ENCODE data around the gene HECTD4.

The HECTD4 gene

DNA sequence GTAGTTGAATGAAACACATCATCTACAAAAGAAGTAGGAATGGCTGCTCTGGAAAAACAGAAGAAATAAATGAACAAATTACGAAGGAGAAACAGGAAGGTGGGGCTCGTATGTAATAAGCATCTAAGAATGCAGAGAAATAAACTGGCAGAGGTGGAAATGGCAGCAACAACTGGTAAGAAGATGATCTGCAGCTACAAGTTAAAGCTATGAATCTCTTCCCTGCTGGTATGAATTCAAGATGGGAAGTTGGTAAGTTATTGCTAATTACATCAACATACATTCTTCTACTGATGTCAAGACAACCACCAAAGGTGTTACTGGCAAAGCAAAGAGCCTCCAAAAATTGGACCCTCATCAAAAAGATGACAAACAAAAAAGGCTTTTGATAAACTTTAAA lies 59.8 kb downstream of the HECTD4 start:
- H3K4me3 ChIP-seq (replicated peaks; ENCODE audit: low read depth, low read length) = no peak overlapping the region
- TF ChIP-seq, protein P1, sequence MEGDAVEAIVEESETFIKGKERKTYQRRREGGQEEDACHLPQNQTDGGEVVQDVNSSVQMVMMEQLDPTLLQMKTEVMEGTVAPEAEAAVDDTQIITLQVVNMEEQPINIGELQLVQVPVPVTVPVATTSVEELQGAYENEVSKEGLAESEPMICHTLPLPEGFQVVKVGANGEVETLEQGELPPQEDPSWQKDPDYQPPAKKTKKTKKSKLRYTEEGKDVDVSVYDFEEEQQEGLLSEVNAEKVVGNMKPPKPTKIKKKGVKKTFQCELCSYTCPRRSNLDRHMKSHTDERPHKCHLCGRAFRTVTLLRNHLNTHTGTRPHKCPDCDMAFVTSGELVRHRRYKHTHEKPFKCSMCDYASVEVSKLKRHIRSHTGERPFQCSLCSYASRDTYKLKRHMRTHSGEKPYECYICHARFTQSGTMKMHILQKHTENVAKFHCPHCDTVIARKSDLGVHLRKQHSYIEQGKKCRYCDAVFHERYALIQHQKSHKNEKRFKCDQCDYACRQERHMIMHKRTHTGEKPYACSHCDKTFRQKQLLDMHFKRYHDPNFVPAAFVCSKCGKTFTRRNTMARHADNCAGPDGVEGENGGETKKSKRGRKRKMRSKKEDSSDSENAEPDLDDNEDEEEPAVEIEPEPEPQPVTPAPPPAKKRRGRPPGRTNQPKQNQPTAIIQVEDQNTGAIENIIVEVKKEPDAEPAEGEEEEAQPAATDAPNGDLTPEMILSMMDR (IDR thresholded peaks at IDR 0.05; ENCODE audit: low read depth, low read length, missing control alignments) = no peak
- DNase-seq (ENCODE audit: extremely low read depth, low read depth) = no peak

- DNase-seq (ENCODE audit: extremely low read depth, low read depth) = no peak
- H3K4me3 ChIP-seq (replicated peaks; ENCODE audit: low read depth, low read length) = no peak overlapping the region
- TF ChIP-seq, protein P1 (IDR thresholded peaks at IDR 0.05; ENCODE audit: low read depth, low read length, missing control alignments) = no peak
Observed at GRCh38 chr12:112321245-112321644, 61.0 kb downstream of the HECTD4 start.

DNA sequence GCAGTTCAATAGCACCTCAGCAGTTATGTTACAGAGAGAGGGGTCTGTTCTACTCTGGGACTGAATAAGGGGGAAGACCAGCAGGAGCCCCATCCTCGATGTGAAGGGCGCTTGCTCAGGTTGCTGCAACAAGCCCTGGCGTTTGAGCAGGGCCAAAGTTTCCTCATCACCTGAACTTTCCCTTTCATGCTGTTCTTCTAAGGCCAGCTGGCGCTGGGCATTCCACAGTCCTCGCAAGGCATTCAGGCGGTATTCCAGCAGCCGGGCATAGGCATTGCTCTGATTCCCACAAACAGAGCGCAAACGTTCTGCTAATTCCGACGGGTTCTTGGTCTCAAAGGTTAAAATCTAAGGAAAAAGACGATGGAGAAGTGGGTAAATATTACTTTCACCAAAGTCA lies 62.8 kb downstream of the HECTD4 start:
- TF ChIP-seq, protein P1 (IDR thresholded peaks at IDR 0.05; ENCODE audit: low read depth, low read length, missing control alignments) = no peak
- DNase-seq (ENCODE audit: extremely low read depth, low read depth) = no peak
- H3K4me3 ChIP-seq (replicated peaks; ENCODE audit: low read depth, low read length) = no peak overlapping the region

DNA sequence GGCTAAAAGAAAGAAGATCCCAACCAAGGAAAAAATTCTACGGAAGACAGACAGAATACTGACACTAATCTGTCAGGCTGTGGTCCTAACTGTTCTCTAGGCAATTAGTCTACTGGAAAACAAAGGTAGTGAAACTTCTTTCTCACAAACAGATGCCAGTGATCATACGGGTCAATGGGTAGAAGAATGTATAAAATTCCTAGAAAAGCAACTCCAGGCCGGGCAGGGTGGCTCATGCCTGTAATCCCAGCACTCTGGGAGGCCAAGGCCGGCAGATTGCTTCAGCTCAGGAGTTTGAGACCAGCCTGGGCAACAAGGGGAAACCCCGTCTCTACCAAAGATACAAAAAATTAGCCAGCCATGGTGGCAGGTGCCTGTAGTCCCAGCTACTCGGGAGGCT lies 64.8 kb downstream of the HECTD4 start:
- TF ChIP-seq, protein P1 (IDR thresholded peaks at IDR 0.05; ENCODE audit: low read depth, low read length, missing control alignments) = no peak
- DNase-seq (ENCODE audit: extremely low read depth, low read depth) = no peak
- H3K4me3 ChIP-seq (replicated peaks; ENCODE audit: low read depth, low read length) = no peak overlapping the region

GRCh38 chr12:112314981-112315380 lies 67.2 kb downstream of the HECTD4 start:
- DNase-seq (ENCODE audit: extremely low read depth, low read depth) = no peak

DNA sequence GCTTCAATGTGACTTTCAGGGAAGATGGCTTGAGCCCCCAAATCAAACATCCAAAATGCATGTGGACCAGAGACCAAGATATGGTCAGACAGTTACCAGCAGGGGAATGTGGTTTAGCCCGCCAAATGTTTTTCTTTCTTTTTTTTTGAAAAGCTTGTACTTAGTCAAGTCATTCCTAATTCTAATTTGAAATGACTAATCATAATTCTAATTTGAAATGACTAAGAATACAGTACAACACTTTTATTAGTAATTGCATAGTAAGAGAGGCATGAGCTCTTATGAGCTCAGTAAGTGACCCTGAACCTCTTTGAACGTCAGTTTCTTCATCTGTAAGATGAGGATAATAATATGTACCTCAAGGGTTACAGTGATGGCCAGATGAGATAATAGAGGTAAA lies 72.4 kb downstream of the HECTD4 start:
- TF ChIP-seq, protein P1 (IDR thresholded peaks at IDR 0.05; ENCODE audit: low read depth, low read length, missing control alignments) = no peak
- DNase-seq (ENCODE audit: extremely low read depth, low read depth) = no peak
- H3K4me3 ChIP-seq (replicated peaks; ENCODE audit: low read depth, low read length) = no peak overlapping the region

More at GRCh38 chr12:112314981-112315380, 67.2 kb downstream of the HECTD4 start:
- no peak overlapping the region for H3K4me3 ChIP-seq (replicated peaks; ENCODE audit: low read depth, low read length)
- TF ChIP-seq, protein P1 (IDR thresholded peaks at IDR 0.05; ENCODE audit: low read depth, low read length, missing control alignments) = no peak

- no peak for DNase-seq (ENCODE audit: extremely low read depth, low read depth)
- H3K4me3 ChIP-seq (replicated peaks; ENCODE audit: low read depth, low read length) = no peak overlapping the region
- TF ChIP-seq, protein P1 (IDR thresholded peaks at IDR 0.05; ENCODE audit: low read depth, low read length, missing control alignments) = no peak
Observed at GRCh38 chr12:112308652-112309051, 73.6 kb downstream of the HECTD4 start.

Measured in HFF-Myc (cell line).